ENCODE data around the gene HOGA1. TPM values are rescaled to one million over a fixed set of nuclear protein-coding genes. Genes with fewer than 3 reads are reported as not detected.
"Not testable (repeated sequence)": the region's sequence is repeated elsewhere in the genome, so short reads cannot be mapped to it uniquely, and the experiment has no call there.

Gene HOGA1
- total and polyA plus RNA-seq, 4 donors, result 21.7 to 31.4 (median 22.8) TPM

DNA sequence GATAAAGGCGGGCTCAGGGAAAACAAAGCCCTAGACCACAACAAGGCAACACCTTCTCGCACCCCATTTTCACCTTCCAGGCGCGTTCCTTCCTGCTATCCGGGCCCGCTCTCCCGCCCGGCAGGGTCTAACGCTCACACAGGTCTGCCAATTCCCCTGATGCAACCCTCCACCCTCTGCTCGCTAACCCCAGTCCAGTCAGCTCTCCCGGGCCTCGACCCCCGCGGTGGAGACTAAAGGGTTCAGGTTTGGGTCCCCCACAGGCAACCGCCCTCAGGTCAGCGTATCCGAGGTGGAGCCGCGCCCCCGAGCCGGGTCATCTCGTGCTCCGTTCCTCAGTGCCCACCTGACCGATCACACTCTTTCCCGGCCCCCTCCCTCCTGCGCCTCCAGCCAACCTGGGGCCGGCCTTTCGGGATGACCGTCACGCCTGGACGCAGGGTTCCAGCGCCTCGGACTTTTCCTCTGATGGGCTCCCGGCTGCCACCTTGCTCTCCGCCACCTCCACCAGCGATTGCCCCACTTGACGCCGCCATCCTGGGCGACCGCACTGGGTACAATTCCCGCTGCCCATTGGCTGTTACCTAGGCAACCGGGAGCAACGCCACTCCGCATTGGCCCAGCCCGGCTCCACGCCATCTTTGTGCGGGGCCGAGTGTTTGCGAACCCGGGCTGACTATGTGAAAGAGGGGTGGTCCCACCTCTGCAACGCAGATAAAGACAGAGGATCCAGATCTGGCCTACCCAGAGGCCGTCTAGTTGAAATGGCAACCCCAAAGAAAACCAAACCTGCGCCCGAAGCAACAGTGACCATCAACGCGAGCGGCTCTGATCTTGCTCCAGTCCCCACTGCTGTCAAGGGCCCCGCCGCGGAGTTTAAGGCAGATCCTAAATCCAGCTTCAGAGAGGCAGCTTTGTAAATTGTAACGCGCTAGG, 49.0 kb downstream of the HOGA1 start, which contains the start of gene MORN4:
Gene MORN4 (minus strand): TSS at position 552 of the 936 bp plus-strand sequence. CDS start 13,847 bp downstream, outside the sequence.
- peak; percentile 93 for DNase-seq (ENCODE audit: low spot score)
- no peaks in the 10 kb centered on the region for H3K27me3 ChIP-seq (ENCODE audit: control insufficient read depth in 4 of 4, insufficient read depth in 4 of 4, low read length in 3 of 4)
- no peak within 1 kb of the TSS for H3K9ac ChIP-seq (ENCODE audit: low read depth in 1 of 2, low read length in 2 of 2)
- H3K27ac ChIP-seq (ENCODE audit: low read depth in 1 of 2, low read length in 2 of 2), result no peak within 1 kb of the TSS
- TF ChIP-seq RXRA (IDR thresholded peaks at IDR 0.05) (peak in 1 of 2 donors; percentile 18), MAX (IDR thresholded peaks at IDR 0.05) (no peak), YY1 (IDR thresholded peaks at IDR 0.05) (peak; percentile 99), SP1 (IDR thresholded peaks at IDR 0.05) (peak; percentile 89)
- H3K36me3 ChIP-seq (ENCODE audit: control insufficient read depth in 4 of 4, insufficient read depth in 3 of 4, low read depth in 1 of 4, low read length in 3 of 4), result no peaks in the 10 kb centered on the region
- H3K4me1 ChIP-seq (ENCODE audit: control insufficient read depth in 4 of 4, insufficient read depth in 4 of 4, low read length in 3 of 4), result peaks cover 1 to 8% (median 6%) of the 10 kb centered on the region in 4 donors
- H3K9me3 ChIP-seq (ENCODE audit: control insufficient read depth in 4 of 4, low read length in 3 of 4), result no peaks in the 10 kb centered on the region
- H3K4me3 ChIP-seq (ENCODE audit: low read depth in 1 of 3, low read length in 3 of 3), result peak within 1 kb of the TSS; percentile 44 to 90 (median 76)
- WGBS, result 4% methylated on average over 62 of the region's 62 CpGs

DNA sequence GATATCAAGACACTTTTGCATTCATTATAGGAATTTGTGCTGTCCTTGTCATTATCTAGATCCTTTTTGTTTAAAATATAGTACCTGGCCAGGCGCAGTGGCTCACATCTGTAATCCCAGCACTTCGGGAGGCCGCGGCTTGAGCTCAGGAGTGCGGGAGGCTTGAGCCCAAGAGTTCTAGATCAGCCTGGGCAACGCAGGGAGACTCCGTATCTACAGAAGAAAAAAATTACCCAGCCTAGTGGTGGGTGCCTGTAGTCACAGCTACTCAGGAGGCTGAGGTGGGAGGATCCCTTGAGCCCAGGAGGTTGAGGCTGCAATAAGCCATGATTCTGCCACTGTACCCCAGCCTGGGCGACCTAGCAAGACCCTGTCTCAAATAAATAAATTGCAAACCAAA, 49.7 kb downstream of the HOGA1 start:
- TF ChIP-seq NR2F2 (IDR thresholded peaks at IDR 0.05) (no peak), CTCF (IDR thresholded peaks at IDR 0.05; ENCODE audit: low read depth, low read length, missing input control) (peak; percentile 7)
- H3K9ac ChIP-seq (ENCODE audit: low read depth in 1 of 2, low read length in 2 of 2), result no peak overlapping the region
- no peak overlapping the region for H3K27ac ChIP-seq (ENCODE audit: low read depth in 1 of 2, low read length in 2 of 2)
- no peaks in the 10 kb centered on the region for H3K9me3 ChIP-seq (ENCODE audit: control insufficient read depth in 4 of 4, low read length in 3 of 4)
- no peaks in the 10 kb centered on the region for H3K27me3 ChIP-seq (ENCODE audit: control insufficient read depth in 4 of 4, insufficient read depth in 4 of 4, low read length in 3 of 4)
- H3K36me3 ChIP-seq (ENCODE audit: control insufficient read depth in 4 of 4, insufficient read depth in 3 of 4, low read depth in 1 of 4, low read length in 3 of 4), result no peaks in the 10 kb centered on the region
- H3K4me3 ChIP-seq (ENCODE audit: low read depth in 1 of 3, low read length in 3 of 3), result peak overlapping the region; percentile 44 to 90 (median 76)
- 82% methylated on average over 8 of the region's 8 CpGs for WGBS
- no peak for DNase-seq (ENCODE audit: low spot score)
- H3K4me1 ChIP-seq (ENCODE audit: control insufficient read depth in 4 of 4, insufficient read depth in 4 of 4, low read length in 3 of 4), result peaks cover 1 to 8% (median 6%) of the 10 kb centered on the region in 4 donors

DNA sequence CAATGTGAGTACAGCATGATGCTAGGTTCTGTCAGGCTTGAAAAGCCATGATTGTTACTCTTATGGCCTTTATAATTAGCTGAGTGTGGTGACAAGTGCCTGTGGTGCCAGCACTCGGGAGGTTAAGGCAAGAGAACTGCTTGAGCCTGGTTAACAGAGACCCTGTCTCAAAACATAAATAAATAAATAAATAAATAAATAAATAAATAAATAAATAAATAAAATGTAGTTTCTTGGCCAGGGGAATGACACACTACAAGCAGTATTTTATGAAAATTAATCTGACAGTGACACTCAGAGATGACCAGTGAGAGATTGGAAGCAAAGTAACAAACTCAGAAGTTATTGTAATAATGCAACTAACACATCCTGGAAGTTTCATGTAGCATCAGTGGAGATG, 51.4 kb downstream of the HOGA1 start:
- H3K27me3 ChIP-seq (ENCODE audit: control insufficient read depth in 4 of 4, insufficient read depth in 4 of 4, low read length in 3 of 4), result no peaks in the 10 kb centered on the region
- no peaks in the 10 kb centered on the region for H3K9me3 ChIP-seq (ENCODE audit: control insufficient read depth in 4 of 4, low read length in 3 of 4)
- H3K36me3 ChIP-seq (ENCODE audit: control insufficient read depth in 4 of 4, insufficient read depth in 3 of 4, low read depth in 1 of 4, low read length in 3 of 4), result no peaks in the 10 kb centered on the region
- H3K4me1 ChIP-seq (ENCODE audit: control insufficient read depth in 4 of 4, insufficient read depth in 4 of 4, low read length in 3 of 4), result peaks cover 1 to 8% (median 6%) of the 10 kb centered on the region in 4 donors
- H3K9ac ChIP-seq (ENCODE audit: low read depth in 1 of 2, low read length in 2 of 2), result no peak overlapping the region
- TF ChIP-seq RXRA (IDR thresholded peaks at IDR 0.05) (no peak), HNF4A (conservative IDR thresholded peaks at IDR 0.05) (no peak), TAF1 (conservative IDR thresholded peaks at IDR 0.05) (no peak), HNF4G (IDR thresholded peaks at IDR 0.05) (no peak), MAX (IDR thresholded peaks at IDR 0.05) (no peak), SP1 (IDR thresholded peaks at IDR 0.05) (no peak)
- no peak overlapping the region for H3K27ac ChIP-seq (ENCODE audit: low read depth in 1 of 2, low read length in 2 of 2)
- DNase-seq (ENCODE audit: low spot score), result no peak
- WGBS, result 90% methylated on average over 1 of the region's 1 CpG
- H3K4me3 ChIP-seq (ENCODE audit: low read depth in 1 of 3, low read length in 3 of 3), result no peak overlapping the region

- H3K4me1 ChIP-seq (ENCODE audit: control insufficient read depth in 4 of 4, insufficient read depth in 4 of 4, low read length in 3 of 4), result peaks cover 5 to 12% (median 8%) of the 10 kb centered on the region in 4 donors
- not testable (repeated sequence) for H3K27me3 ChIP-seq (ENCODE audit: control insufficient read depth in 4 of 4, insufficient read depth in 4 of 4, low read length in 3 of 4); H3K9me3 ChIP-seq (ENCODE audit: control insufficient read depth in 4 of 4, low read length in 3 of 4); DNase-seq (ENCODE audit: low spot score); H3K36me3 ChIP-seq (ENCODE audit: control insufficient read depth in 4 of 4, insufficient read depth in 3 of 4, low read depth in 1 of 4, low read length in 3 of 4); H3K9ac ChIP-seq (ENCODE audit: low read depth in 1 of 2, low read length in 2 of 2); H3K27ac ChIP-seq (ENCODE audit: low read depth in 1 of 2, low read length in 2 of 2); H3K4me3 ChIP-seq (ENCODE audit: low read depth in 1 of 3, low read length in 3 of 3)
- 90% methylated on average over 3 of the region's 3 CpGs for WGBS
These were observed 54.9 kb downstream of the HOGA1 start for GRCh38 chr10:97639090-97639489.

Data from liver (tissue), 9 donors.